Breast epithelium (tissue), 3 donors: ENCODE results near the gene XG.

Source experiments
- POLR2AphosphoS5 ChIP-seq, 3 donors: sonication (generic); formaldehyde crosslinking; IDR thresholded peaks; one replicate each; pipeline ENCODE4 v1.6.1; 2017; ENCODE audit warnings: antibody characterized with exemption in 3 of 3
- TF ChIP-seq, protein P1 (sequence below), 3 donors: fragments of 450-650 bp; IDR thresholded peaks; one replicate each; pipeline ENCODE4 v1.5.1; 2016 to 2017; ENCODE audit warnings: antibody characterized with exemption in 3 of 3, mild to moderate bottlenecking in 3 of 3, moderate library complexity in 3 of 3

DNA sequence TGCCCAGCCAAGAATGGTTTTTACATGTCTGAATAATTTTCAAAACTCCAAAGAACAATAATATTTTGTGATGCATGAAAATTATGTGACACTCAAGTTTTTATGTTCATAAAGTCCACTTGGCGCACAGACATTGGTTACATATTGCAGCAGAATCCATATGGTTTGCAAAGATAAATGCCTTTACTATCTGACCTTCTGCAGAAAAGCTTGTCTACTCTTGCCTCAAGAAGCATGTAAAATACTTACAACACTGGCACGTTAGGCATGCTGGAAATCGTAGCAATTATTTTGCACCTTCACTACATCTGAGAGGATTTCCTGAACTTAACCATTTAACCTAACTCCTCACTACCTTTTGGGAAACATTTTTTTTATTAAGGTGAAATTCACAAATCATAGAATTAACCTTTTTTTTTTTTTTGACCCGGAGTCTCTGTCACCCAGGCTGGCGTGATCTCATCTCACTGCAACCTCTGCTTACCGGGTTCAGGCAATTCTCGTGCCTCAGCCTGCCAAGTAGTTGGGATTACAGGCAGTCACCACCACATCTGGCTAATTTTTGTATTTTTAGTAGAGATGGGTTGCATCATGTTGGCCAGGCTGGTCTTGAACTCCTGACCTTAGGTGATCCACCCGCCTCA is 3.5 kb upstream of the XG start:
- TF ChIP-seq, protein P1, sequence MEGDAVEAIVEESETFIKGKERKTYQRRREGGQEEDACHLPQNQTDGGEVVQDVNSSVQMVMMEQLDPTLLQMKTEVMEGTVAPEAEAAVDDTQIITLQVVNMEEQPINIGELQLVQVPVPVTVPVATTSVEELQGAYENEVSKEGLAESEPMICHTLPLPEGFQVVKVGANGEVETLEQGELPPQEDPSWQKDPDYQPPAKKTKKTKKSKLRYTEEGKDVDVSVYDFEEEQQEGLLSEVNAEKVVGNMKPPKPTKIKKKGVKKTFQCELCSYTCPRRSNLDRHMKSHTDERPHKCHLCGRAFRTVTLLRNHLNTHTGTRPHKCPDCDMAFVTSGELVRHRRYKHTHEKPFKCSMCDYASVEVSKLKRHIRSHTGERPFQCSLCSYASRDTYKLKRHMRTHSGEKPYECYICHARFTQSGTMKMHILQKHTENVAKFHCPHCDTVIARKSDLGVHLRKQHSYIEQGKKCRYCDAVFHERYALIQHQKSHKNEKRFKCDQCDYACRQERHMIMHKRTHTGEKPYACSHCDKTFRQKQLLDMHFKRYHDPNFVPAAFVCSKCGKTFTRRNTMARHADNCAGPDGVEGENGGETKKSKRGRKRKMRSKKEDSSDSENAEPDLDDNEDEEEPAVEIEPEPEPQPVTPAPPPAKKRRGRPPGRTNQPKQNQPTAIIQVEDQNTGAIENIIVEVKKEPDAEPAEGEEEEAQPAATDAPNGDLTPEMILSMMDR (IDR thresholded peaks at IDR 0.05) = no peak
- no peak for TF ChIP-seq POLR2AphosphoS5 (IDR thresholded peaks at IDR 0.05)
